AG04449 (cell line): ENCODE data around the gene UBE2D2.

Experiments used
- CTCF ChIA-PET: fragments of 350-600 bp; formaldehyde crosslinking; extraction: SDS; loops from one replicate; lab custom pipeline; 2021; ENCODE audit warnings: antibody characterized with exemption; lab: Yijun Ruan, JAX
- POLR2A ChIA-PET: fragments of 400-600, 350-600 bp; formaldehyde crosslinking; extraction: SDS; loops from one replicate; lab custom pipeline; 2020; ENCODE audit warnings: antibody characterized with exemption, inconsistent platforms; lab: Yijun Ruan, JAX
- DNase-seq: peaks from one replicate; pipeline ENCODE4 v3.0.0-alpha.2; 2010; ENCODE audit warnings: low read depth, low spot score
- H3K4me3 ChIP-seq: 2 replicates; pipeline ENCODE4 v1.5.1; 2011; ENCODE audit warnings: low read depth, mild to moderate bottlenecking, control low read depth, low read length
- CTCF ChIP-seq: IDR thresholded peaks from one replicate; pipeline ENCODE4 v1.5.1; 2011; ENCODE audit warnings: mild to moderate bottlenecking, moderate library complexity, low read length, control low read depth, inconsistent platforms; ENCODE audit not compliant: insufficient read depth; ENCODE audit errors: missing control alignments

UBE2D2 gene

GRCh38 chr5:139660923-139661814 lies 100.0 kb downstream of the UBE2D2 start:
- no peak for DNase-seq
- ChIA-PET POLR2A (interaction anchor here (0.9 to 3.1 kb wide), 10 partner anchors 9 to 36 kb away, joined by 3 to 14 read pairs (median 5); partner anchors contain the start of gene CXXC5), CTCF (interaction anchor here (0.9 to 20.7 kb wide), 7 partner anchors 9 to 105 kb away, joined by 3 to 303 read pairs (median 5); no protein-coding TSS in a partner anchor)
- peak overlapping the region; percentile 20 for H3K4me3 ChIP-seq
- no peak for TF ChIP-seq CTCF

GRCh38 chr5:139662617-139663016 lies 101.5 kb downstream of the UBE2D2 start:
- no peak for DNase-seq
- CTCF ChIA-PET = interaction anchor here (3.7 to 20.7 kb wide), 2 partner anchors 12 to 27 kb away, joined by 25 to 303 read pairs; no protein-coding TSS in a partner anchor
- POLR2A ChIA-PET = interaction anchor here (3.1 kb wide), 1 partner anchor 11 kb away, joined by 14 read pairs; no protein-coding TSS in a partner anchor
- no peak overlapping the region for H3K4me3 ChIP-seq
- no peak for TF ChIP-seq CTCF

- POLR2A ChIA-PET = no interaction called here
- no peak for DNase-seq
- no peak for TF ChIP-seq CTCF
- CTCF ChIA-PET = interaction anchor here (0.7 to 2.0 kb wide), 5 partner anchors 26 to 107 kb away, joined by 3 to 8 read pairs (median 6); no protein-coding TSS in a partner anchor
- no peak overlapping the region for H3K4me3 ChIP-seq
Observed at GRCh38 chr5:139663207-139664085, 102.3 kb downstream of the UBE2D2 start.

- ChIA-PET POLR2A (interaction anchor here (0.9 kb wide), 1 partner anchor 13 kb away, joined by 3 read pairs; no protein-coding TSS in a partner anchor), CTCF (interaction anchor here (1.2 to 2.0 kb wide), 5 partner anchors 20 to 102 kb away, joined by 4 to 8 read pairs (median 6); no protein-coding TSS in a partner anchor)
- no peak for DNase-seq
- H3K4me3 ChIP-seq = no peak overlapping the region
- TF ChIP-seq CTCF = no peak
Observed at GRCh38 chr5:139664086-139664693, 103.1 kb downstream of the UBE2D2 start.

GRCh38 chr5:139664727-139665351 lies 103.7 kb downstream of the UBE2D2 start:
- DNase-seq = no peak
- H3K4me3 ChIP-seq = no peak overlapping the region
- ChIA-PET POLR2A (interaction anchor here (0.9 kb wide), 1 partner anchor 13 kb away, joined by 3 read pairs; no protein-coding TSS in a partner anchor), CTCF (interaction anchor here (1.2 to 2.0 kb wide), 7 partner anchors 19 to 101 kb away, joined by 3 to 8 read pairs (median 5); no protein-coding TSS in a partner anchor)
- TF ChIP-seq CTCF = no peak
